H1 (cell line): ENCODE measurements around the gene BZW1. TPM values are rescaled to one million over a fixed set of nuclear protein-coding genes. Genes with fewer than 3 reads are reported as not detected.

ENCODE experiments used
- CTCF ChIA-PET: fragments of 300-600 bp; sonication (Branson Sonifier 250); formaldehyde crosslinking; loops from one replicate; lab custom pipeline; 2021; ENCODE audit not compliant: partially characterized antibody; lab: Charles Lee
- POLR2A ChIA-PET: fragments of 300-600 bp; sonication (Branson Sonifier 250); formaldehyde crosslinking; loops from one replicate; lab custom pipeline; 2021; ENCODE audit warnings: inconsistent platforms; ENCODE audit not compliant: partially characterized antibody; lab: Charles Lee
- DNase-seq, 2 experiments: peaks; one replicate each; pipeline versions ENCODE4 v3.0.0 to v3.0.0-alpha.2; 2010 to 2022; ENCODE audit warnings: low spot score in 2 of 2, low read depth in 1 of 2, mixed read lengths in 1 of 2
- FAIRE-seq: peaks from 2 replicates; lab custom pipeline; 2011; peaks lifted over from hg19 to GRCh38; lab: Jason Lieb, UNC
- H2AFZ ChIP-seq: 2 replicates; pipeline ENCODE4 v1.8.1; 2012; ENCODE audit warnings: low read length, inconsistent platforms
- H2AK5ac ChIP-seq: 2 replicates; pipeline ENCODE4 v1.6.1; 2013; ENCODE audit warnings: low read depth, low read length
- H2BK120ac ChIP-seq: replicated peaks from 2 replicates; pipeline ENCODE3; 2013; ENCODE audit warnings: low read depth, low read length, inconsistent platforms
- H2BK12ac ChIP-seq: 2 replicates; pipeline ENCODE4 v1.6.1; 2013; ENCODE audit warnings: low read depth, low read length
- H2BK15ac ChIP-seq: 2 replicates; pipeline ENCODE4 v1.6.1; 2013; ENCODE audit warnings: low read length
- H2BK20ac ChIP-seq: 2 replicates; pipeline ENCODE4 v1.6.1; 2013; ENCODE audit warnings: low read length
- H2BK5ac ChIP-seq: 2 replicates; pipeline ENCODE4 v1.6.1; 2013; ENCODE audit warnings: low read depth, low read length
- H3K14ac ChIP-seq: 2 replicates; pipeline ENCODE4 v1.6.1; 2013; ENCODE audit warnings: inconsistent platforms; ENCODE audit not compliant: insufficient read length
- H3K18ac ChIP-seq: 2 replicates; pipeline ENCODE4 v1.6.1; 2013; ENCODE audit warnings: low read length; ENCODE audit errors: extremely low read depth
- H3K23ac ChIP-seq: 2 replicates; pipeline ENCODE4 v1.6.1; 2013; ENCODE audit warnings: inconsistent platforms; ENCODE audit not compliant: insufficient read length
- H3K23me2 ChIP-seq: 2 replicates; pipeline ENCODE4 v1.6.1; 2013; ENCODE audit warnings: low read depth, low read length
- H3K27ac ChIP-seq: 2 replicates; pipeline ENCODE4 v1.6.1; 2011; ENCODE audit warnings: low read depth, low read length, inconsistent platforms
- H3K27me3 ChIP-seq, 4 experiments: replicated peaks in 1 of 4; 1 replicate in 1 of 4; 2 replicates in 3 of 4; pipeline versions ENCODE4 v1.6.1 to v1.8.1; 2011 to 2013; ENCODE audit warnings: low read length in 3 of 4, mild to moderate bottlenecking in 3 of 4, inconsistent platforms in 2 of 4, mixed read lengths in 2 of 4, moderate library complexity in 1 of 4; ENCODE audit not compliant: control insufficient read depth in 3 of 4, insufficient read depth in 3 of 4; ENCODE audit errors: extremely low read depth in 1 of 4
- H3K36me3 ChIP-seq, 4 experiments: 2 replicates each; pipeline versions ENCODE4 v1.6.1 to v1.8.1; 2011 to 2013; ENCODE audit warnings: mild to moderate bottlenecking in 4 of 4, low read length in 3 of 4, moderate library complexity in 2 of 4, control low read depth in 1 of 4, inconsistent platforms in 1 of 4; ENCODE audit not compliant: insufficient read depth in 4 of 4, control insufficient read depth in 2 of 4
- H3K4ac ChIP-seq: replicated peaks from 2 replicates; pipeline ENCODE3; 2013; ENCODE audit warnings: low read length, low read depth, mixed read lengths, inconsistent platforms; ENCODE audit not compliant: insufficient read length
- H3K4me1 ChIP-seq, 4 experiments: replicated peaks in 1 of 4; 1 replicate in 1 of 4; 2 replicates in 3 of 4; pipeline versions ENCODE4 v1.6.1 to v1.8.1; 2011 to 2013; ENCODE audit warnings: low read length in 3 of 4, inconsistent platforms in 2 of 4, mixed read lengths in 1 of 4; ENCODE audit not compliant: insufficient read depth in 4 of 4, control insufficient read depth in 3 of 4
- H3K4me2 ChIP-seq, 2 experiments: 2 replicates each; pipeline versions ENCODE4 v1.6.1 to v1.8.1; 2011 to 2013; ENCODE audit warnings: low read depth in 2 of 2, low read length in 2 of 2, control low read depth in 1 of 2, inconsistent platforms in 1 of 2, mild to moderate bottlenecking in 1 of 2; ENCODE audit not compliant: insufficient read depth in 1 of 2
- H3K4me3 ChIP-seq, 4 experiments: fragments of 200-600, 300-600 bp in 1 of 4; sonication (generic), shearing (Covaris generic), sonication (Bioruptor Twin) in 1 of 4; 2 replicates each; pipeline versions ENCODE4 v1.5.1 to v1.8.1; 2011 to 2016; ENCODE audit warnings: low read length in 4 of 4, low read depth in 3 of 4, control low read depth in 2 of 4, inconsistent platforms in 2 of 4, mild to moderate bottlenecking in 2 of 4, mixed read lengths in 1 of 4, moderate library complexity in 1 of 4; ENCODE audit not compliant: insufficient read depth in 2 of 4; ENCODE audit errors: extremely low read depth in 1 of 4
- H3K56ac ChIP-seq: replicated peaks from 2 replicates; pipeline ENCODE3; 2013; ENCODE audit warnings: low read depth, mild to moderate bottlenecking, mixed read lengths, low read length, inconsistent platforms; ENCODE audit not compliant: insufficient read length
- H3K79me1 ChIP-seq: 2 replicates; pipeline ENCODE4 v1.6.1; 2013; ENCODE audit warnings: low read depth, low read length, control low read depth
- H3K79me2 ChIP-seq, 2 experiments: 2 replicates each; pipeline versions ENCODE4 v1.6.1 to v1.8.1; 2012 to 2013; ENCODE audit warnings: low read length in 2 of 2, mild to moderate bottlenecking in 2 of 2, inconsistent platforms in 1 of 2; ENCODE audit not compliant: insufficient read depth in 2 of 2, control insufficient read depth in 1 of 2
- H3K9ac ChIP-seq, 4 experiments: replicated peaks in 1 of 4; 1 replicate in 1 of 4; 2 replicates in 3 of 4; pipeline versions ENCODE4 v1.6.1 to v1.8.1; 2011 to 2013; ENCODE audit warnings: low read depth in 3 of 4, low read length in 3 of 4, control low read depth in 2 of 4, mild to moderate bottlenecking in 2 of 4, moderate library complexity in 2 of 4, inconsistent platforms in 1 of 4; ENCODE audit errors: extremely low read depth in 1 of 4
- H3K9me3 ChIP-seq, 2 experiments: 2 replicates each; pipeline versions ENCODE4 v1.6.1 to v1.8.1; 2012 to 2013; ENCODE audit warnings: mild to moderate bottlenecking in 2 of 2, moderate library complexity in 2 of 2, control low read depth in 1 of 2, inconsistent platforms in 1 of 2, low read depth in 1 of 2, low read length in 1 of 2, mixed read lengths in 1 of 2; ENCODE audit not compliant: insufficient read depth in 2 of 2
- H4K20me1 ChIP-seq, 2 experiments: replicated peaks in 1 of 2; 2 replicates each; pipeline versions ENCODE3 to v1.8.1; 2011 to 2013; ENCODE audit warnings: inconsistent platforms in 2 of 2, low read length in 2 of 2, mild to moderate bottlenecking in 1 of 2; ENCODE audit not compliant: insufficient read depth in 2 of 2, control insufficient read depth in 1 of 2
- H4K5ac ChIP-seq: 2 replicates; pipeline ENCODE4 v1.6.1; 2013; ENCODE audit warnings: low read length, low read depth, mixed read lengths, inconsistent platforms; ENCODE audit not compliant: insufficient read length
- H4K8ac ChIP-seq: 2 replicates; pipeline ENCODE4 v1.8.0; 2013; ENCODE audit warnings: mild to moderate bottlenecking, moderate library complexity, low read length, inconsistent platforms; ENCODE audit not compliant: insufficient read depth; ENCODE audit errors: extremely low read depth
- H4K91ac ChIP-seq: replicated peaks from 2 replicates; pipeline ENCODE3; 2013; ENCODE audit warnings: low read length, mixed read lengths, inconsistent platforms; ENCODE audit not compliant: insufficient read length
- CHD2 ChIP-seq: IDR thresholded peaks from 2 replicates; pipeline ENCODE4 v1.6.1; 2012; ENCODE audit warnings: low read length, improper control_type of control experiment
- EZH2 ChIP-seq: fragments of 200-600 bp; sonication (generic); IDR thresholded peaks from 2 replicates; pipeline ENCODE4 v1.7.1; 2012; ENCODE audit warnings: low read depth, mild to moderate bottlenecking, moderate library complexity, low read length, inconsistent platforms; ENCODE audit not compliant: severe bottlenecking
- GTF2F1 ChIP-seq: IDR thresholded peaks from 2 replicates; pipeline ENCODE4 v1.6.1; 2012; ENCODE audit warnings: low read depth, low read length, improper control_type of control experiment, borderline replicate concordance
- KDM4A ChIP-seq: IDR thresholded peaks from one replicate; pipeline ENCODE4 v1.7.1; 2012; ENCODE audit warnings: low read depth, mild to moderate bottlenecking, moderate library complexity, low read length, inconsistent platforms; ENCODE audit not compliant: severe bottlenecking
- SIRT6 ChIP-seq: IDR thresholded peaks from one replicate; pipeline ENCODE4 v1.7.1; 2012; ENCODE audit warnings: low read length, inconsistent platforms
- SP4 ChIP-seq: IDR thresholded peaks from 2 replicates; pipeline ENCODE4 v1.6.1; 2012; ENCODE audit warnings: low read length, inconsistent platforms
- whole genome bisulfite sequencing, 2 experiments: shearing (Covaris generic) in 1 of 2; methylation state at CpG; one replicate each; pipeline versions ENCODE4 v1.1.6 to v1.1.7; 2013 to 2015; ENCODE audit warnings: low lambda C conversion rate in 2 of 2, mixed read lengths in 2 of 2, inconsistent platforms in 1 of 2, low coverage in 1 of 2, missing lambda C conversion rate in 1 of 2; ENCODE audit not compliant: insufficient replicate concordance in 2 of 2, insufficient coverage in 1 of 2, insufficient read length in 1 of 2; ENCODE audit errors: extremely low coverage in 1 of 2, missing lambda C conversion rate in 1 of 2; 5-methylcytosine and 5-hydroxymethylcytosine counted together
- polyA plus RNA-seq, 7 experiments: library from polyadenylated mRNA; depleted of rRNA in 3 of 7; stranded (reverse) in 5 of 7; unstranded in 2 of 7; fragments of >200 nt in 5 of 7; fragments of 200-250 nt in 2 of 7; gene quantifications; 1 replicate in 5 of 7; 2 replicates in 1 of 7; 4 replicates in 1 of 7; pipeline versions ENCODE4 v1.2.1 to v1.2.3, GENCODE V29; 2011 to 2013; ENCODE audit warnings: missing spikeins in 2 of 7, mixed read lengths in 2 of 7
- total RNA-seq: library from RNA; stranded (reverse); fragmentation: NEBNext Ultra II Directional; extraction: Animal tissue kit (Norgen Biotek cat#: 25700); gene quantifications from 2 replicates; pipeline ENCODE4 v1.2.1, GENCODE V29; 2021

The BZW1 gene
- total and polyA plus RNA-seq, 2 of the 8 experiments (the other 6 are each of a cell fraction or from before 2014, with no cell fraction given), result 152 to 335 TPM

GRCh38 chr2:200786423-200786822, 25.3 kb upstream of the BZW1 start:
- no peak overlapping the region for H2BK120ac ChIP-seq
- ChIA-PET CTCF (interaction anchor here (0.6 to 0.7 kb wide), 2 partner anchors 56 to 201 kb away, joined by 3 read pairs; no protein-coding TSS in a partner anchor), POLR2A (interaction anchor here (0.6 kb wide), 1 partner anchor 418 kb away, joined by 3 read pairs; no protein-coding TSS in a partner anchor)
- no peak for TF ChIP-seq GTF2F1
- TF ChIP-seq SIRT6, result no peak
- no peak for TF ChIP-seq CHD2
- no peak for TF ChIP-seq SP4
- no peak for TF ChIP-seq KDM4A
- no peak for TF ChIP-seq EZH2
- peaks cover 2 to 9% (median 4%) of the 10 kb centered on the region in 4 experiments; a peak in 5 of 7 replicates for H3K4me1 ChIP-seq
- H3K79me2 ChIP-seq, result no peaks in the 10 kb centered on the region
- H2AK5ac ChIP-seq, result no peak overlapping the region
- H3K27ac ChIP-seq, result no peak overlapping the region
- no peak overlapping the region for H2BK12ac ChIP-seq
- H3K9ac ChIP-seq, result no peak overlapping the region
- no peak overlapping the region for H3K4ac ChIP-seq
- DNase-seq, result no peak
- H2BK15ac ChIP-seq, result no peak overlapping the region
- H4K5ac ChIP-seq, result no peak overlapping the region
- FAIRE-seq, result no peak
- H4K8ac ChIP-seq, result no peak overlapping the region
- H3K27me3 ChIP-seq, result no peaks in the 10 kb centered on the region
- no peak overlapping the region for H3K4me2 ChIP-seq
- H4K91ac ChIP-seq, result no peak overlapping the region
- H3K14ac ChIP-seq, result no peak overlapping the region
- H3K4me3 ChIP-seq, result no peak overlapping the region
- no peak overlapping the region for H3K18ac ChIP-seq
- no peaks in the 10 kb centered on the region for H4K20me1 ChIP-seq
- H2BK5ac ChIP-seq, result no peak overlapping the region
- H3K23me2 ChIP-seq, result no peaks in the 10 kb centered on the region; the same call in 1 of the 2 replicates
- no peak overlapping the region for H3K23ac ChIP-seq
- no peaks in the 10 kb centered on the region for H3K9me3 ChIP-seq
- H2BK20ac ChIP-seq, result no peak overlapping the region
- WGBS, 2 experiments, result 90% methylated on average over 2 of the region's 2 CpGs; no CpG with 5 or more reads in 1 of the 2 experiments
- H3K36me3 ChIP-seq, result no peaks in the 10 kb centered on the region
- H2AFZ ChIP-seq, result no peak overlapping the region
- no peaks in the 10 kb centered on the region for H3K79me1 ChIP-seq
- no peak overlapping the region for H3K56ac ChIP-seq
